Activated CD8-positive, alpha-beta memory T cell treated with anti-CD3 and anti-CD28 coated beads, Interleukin-2, amount 50 U/mL, for 4 hours (primary cell): Measurements from ENCODE around the gene MASP2.
"Not testable (repeated sequence)": the region's sequence is repeated elsewhere in the genome, so short reads cannot be mapped to it uniquely, and the experiment has no call there.

Source experiments
- DNase-seq: peaks from one replicate; pipeline ENCODE4 v3.0.0-alpha.2; 2020

MASP2 gene

GRCh38 chr1:11037019-11037739 lies 9.9 kb downstream of the MASP2 start:
- DNase-seq: not testable (repeated sequence)

GRCh38 chr1:11031624-11032262 lies 15.3 kb downstream of the MASP2 start:
- DNase-seq: no peak

GRCh38 chr1:11030865-11031264 lies 16.2 kb downstream of the MASP2 start:
- DNase-seq: no peak

- DNase-seq: no peak
Measured at GRCh38 chr1:11028018-11028417, 19.0 kb downstream of the MASP2 start.

GRCh38 chr1:11027316-11027715 lies 19.7 kb downstream of the MASP2 start:
- DNase-seq: no peak

GRCh38 chr1:11026903-11027302 lies 20.1 kb downstream of the MASP2 start:
- DNase-seq: no peak

GRCh38 chr1:11026052-11026451 lies 21.0 kb downstream of the MASP2 start:
- DNase-seq: no peak

GRCh38 chr1:11025618-11026017 lies 21.4 kb downstream of the MASP2 start:
- no peak for DNase-seq

GRCh38 chr1:11024874-11025203 lies 22.2 kb downstream of the MASP2 start:
- no peak for DNase-seq

GRCh38 chr1:11024154-11024873 lies 22.7 kb downstream of the MASP2 start:
- no peak for DNase-seq

GRCh38 chr1:11023201-11023600 lies 23.8 kb downstream of the MASP2 start:
- DNase-seq: no peak

GRCh38 chr1:11019971-11020370 lies 27.1 kb downstream of the MASP2 start:
- no peak for DNase-seq

GRCh38 chr1:11019358-11019757 lies 27.7 kb downstream of the MASP2 start:
- not testable (repeated sequence) for DNase-seq

- DNase-seq: no peak
Measured at GRCh38 chr1:11013160-11013531, 33.9 kb downstream of the MASP2 start.

- DNase-seq: peak; percentile 89
Measured at GRCh38 chr1:11012260-11013159, 34.5 kb downstream of the MASP2 start, which contains the start of gene TARDBP. TARDBP (plus strand) TSS chr1:11012654; CDS start chr1:11013728, 1,074 bp downstream.

GRCh38 chr1:11000526-11000925 lies 46.5 kb downstream of the MASP2 start:
- no peak for DNase-seq

GRCh38 chr1:10996100-10996499 lies 50.9 kb downstream of the MASP2 start:
- no peak for DNase-seq

- no peak for DNase-seq
Measured at GRCh38 chr1:10992864-10993263, 54.2 kb downstream of the MASP2 start.

GRCh38 chr1:10992004-10992403 lies 55.0 kb downstream of the MASP2 start:
- not testable (repeated sequence) for DNase-seq

- DNase-seq: no peak
Measured at GRCh38 chr1:10990828-10991227, 56.2 kb downstream of the MASP2 start.

- not testable (repeated sequence) for DNase-seq
Measured at GRCh38 chr1:10989920-10990516, 57.0 kb downstream of the MASP2 start.

GRCh38 chr1:10989095-10989494 lies 57.9 kb downstream of the MASP2 start:
- no peak for DNase-seq
